Uterus (tissue), 4 donors: Measurements from ENCODE around the gene TFPI2. TPM values are rescaled to one million over a fixed set of nuclear protein-coding genes. Genes with fewer than 3 reads are reported as not detected.

Experiments used
- DNase-seq, 2 donors: peaks; one replicate each; pipeline ENCODE4 v3.0.0-alpha.2; 2019 to 2020
- H3K27ac ChIP-seq, 2 donors: fragments of 200-600 bp; sonication (generic); 1 replicate in 1 of 2; 2 replicates in 1 of 2; pipeline ENCODE4 v1.5.1; 2016 to 2018
- H3K27me3 ChIP-seq, 2 donors: fragments of 200-600 bp; sonication (generic); one replicate each; pipeline ENCODE4 v1.5.1; 2018 to 2019; ENCODE audit warnings: control low read depth in 1 of 2
- H3K36me3 ChIP-seq, 2 donors: fragments of 200-600 bp; sonication (generic); one replicate each; pipeline ENCODE4 v1.5.1; 2019; ENCODE audit warnings: control low read depth in 1 of 2
- H3K4me1 ChIP-seq, 2 donors: fragments of 200-600 bp; sonication (generic); one replicate each; pipeline ENCODE4 v1.5.1; 2018 to 2019; ENCODE audit warnings: control low read depth in 1 of 2
- H3K4me3 ChIP-seq, 2 donors: fragments of 200-600 bp; sonication (generic); 1 replicate in 1 of 2; 2 replicates in 1 of 2; pipeline ENCODE4 v1.5.1; 2018 to 2019; ENCODE audit warnings: mild to moderate bottlenecking in 1 of 2
- H3K9me3 ChIP-seq, 2 donors: fragments of 200-600 bp; sonication (generic); one replicate each; pipeline ENCODE4 v1.5.1; 2019; ENCODE audit warnings: control low read depth in 1 of 2
- POLR2A ChIP-seq, 2 donors: fragments of 450-650 bp; IDR thresholded peaks; one replicate each; pipeline ENCODE4 v1.6.1; 2016; ENCODE audit warnings: antibody characterized with exemption in 2 of 2, mild to moderate bottlenecking in 1 of 2, moderate library complexity in 1 of 2
- intact Hi-C: fragments of 100-400 bp; cut with DNase I; formaldehyde crosslinking; loops from one replicate; pipeline ENCODE4 v1.15.1; 2023; ENCODE audit warnings: low total_unique reads
- total RNA-seq, 4 donors: library from RNA; depleted of rRNA in 3 of 4; stranded (reverse); fragments of >200 nt in 3 of 4; gene quantifications; one replicate each; pipeline versions ENCODE4 v1.1.0 to v1.2.4, GENCODE V29; 2014 to 2023
- TF ChIP-seq, protein P1 (sequence below), 4 experiments: fragments of 200-600 bp in 2 of 4; fragments of 450-650 bp in 2 of 4; sonication (generic) in 2 of 4; IDR thresholded peaks; one replicate each; pipeline ENCODE4 v1.5.1; 2016 to 2019; ENCODE audit warnings: antibody characterized with exemption in 4 of 4, mild to moderate bottlenecking in 2 of 4, moderate library complexity in 1 of 4
- donor health status: DM: yes; HTN: yes; CAD: no.

TFPI2 gene
- total RNA-seq, 4 donors from 2014 or later: 6.2 to 15.1 (median 10.5) TPM; not detected in 1

DNA sequence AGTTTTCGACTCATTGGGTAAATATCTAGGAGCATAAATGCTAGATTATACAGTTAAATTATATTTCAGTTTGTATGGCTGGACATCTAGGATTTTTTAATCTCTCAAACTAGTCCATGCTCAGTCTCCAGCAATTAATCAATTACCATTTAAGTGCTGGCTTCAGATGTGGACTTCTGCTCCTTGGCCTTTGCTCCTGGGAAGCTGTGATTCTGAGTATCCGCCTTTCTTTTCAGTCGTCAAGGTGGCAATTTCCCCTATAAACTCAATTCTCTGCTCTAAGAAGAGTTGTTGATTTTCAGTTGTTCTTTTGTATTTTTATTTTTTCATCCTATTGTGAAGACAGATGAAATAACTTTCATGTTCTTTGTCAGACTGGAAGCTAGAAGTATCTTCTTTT lies 23.7 kb downstream of the TFPI2 start:
- H3K9me3 ChIP-seq: no peaks in the 10 kb centered on the region
- H3K4me1 ChIP-seq: no peaks in the 10 kb centered on the region
- no peak overlapping the region for H3K27ac ChIP-seq
- no peak overlapping the region for H3K4me3 ChIP-seq
- intact Hi-C loops: no loop called here
- TF ChIP-seq, protein P1, sequence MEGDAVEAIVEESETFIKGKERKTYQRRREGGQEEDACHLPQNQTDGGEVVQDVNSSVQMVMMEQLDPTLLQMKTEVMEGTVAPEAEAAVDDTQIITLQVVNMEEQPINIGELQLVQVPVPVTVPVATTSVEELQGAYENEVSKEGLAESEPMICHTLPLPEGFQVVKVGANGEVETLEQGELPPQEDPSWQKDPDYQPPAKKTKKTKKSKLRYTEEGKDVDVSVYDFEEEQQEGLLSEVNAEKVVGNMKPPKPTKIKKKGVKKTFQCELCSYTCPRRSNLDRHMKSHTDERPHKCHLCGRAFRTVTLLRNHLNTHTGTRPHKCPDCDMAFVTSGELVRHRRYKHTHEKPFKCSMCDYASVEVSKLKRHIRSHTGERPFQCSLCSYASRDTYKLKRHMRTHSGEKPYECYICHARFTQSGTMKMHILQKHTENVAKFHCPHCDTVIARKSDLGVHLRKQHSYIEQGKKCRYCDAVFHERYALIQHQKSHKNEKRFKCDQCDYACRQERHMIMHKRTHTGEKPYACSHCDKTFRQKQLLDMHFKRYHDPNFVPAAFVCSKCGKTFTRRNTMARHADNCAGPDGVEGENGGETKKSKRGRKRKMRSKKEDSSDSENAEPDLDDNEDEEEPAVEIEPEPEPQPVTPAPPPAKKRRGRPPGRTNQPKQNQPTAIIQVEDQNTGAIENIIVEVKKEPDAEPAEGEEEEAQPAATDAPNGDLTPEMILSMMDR (IDR thresholded peaks at IDR 0.05): no peak
- no peak for TF ChIP-seq POLR2A (IDR thresholded peaks at IDR 0.05)
- no peaks in the 10 kb centered on the region for H3K27me3 ChIP-seq
- H3K36me3 ChIP-seq: no peaks in the 10 kb centered on the region
- DNase-seq: no peak

DNA sequence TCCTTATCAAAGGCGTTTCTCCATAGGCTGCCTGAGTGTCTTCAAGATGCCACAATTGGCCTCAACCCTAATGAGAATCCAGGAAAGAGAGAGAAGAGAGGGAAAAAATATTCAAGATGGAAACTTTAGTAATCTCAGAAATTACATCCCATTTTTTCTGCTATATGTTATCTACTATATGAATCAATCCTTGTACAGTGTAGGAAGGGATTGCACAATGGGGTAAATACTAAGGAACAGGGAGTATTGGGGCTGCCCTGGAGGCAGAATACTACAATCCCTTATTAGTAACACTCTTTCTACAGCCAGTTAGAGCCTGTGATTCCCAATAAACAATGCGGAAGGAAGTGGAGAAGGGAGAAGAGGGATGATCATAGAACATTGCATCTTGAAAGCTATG lies 27.9 kb downstream of the TFPI2 start:
- intact Hi-C loops: no loop called here
- no peak overlapping the region for H3K27ac ChIP-seq

DNA sequence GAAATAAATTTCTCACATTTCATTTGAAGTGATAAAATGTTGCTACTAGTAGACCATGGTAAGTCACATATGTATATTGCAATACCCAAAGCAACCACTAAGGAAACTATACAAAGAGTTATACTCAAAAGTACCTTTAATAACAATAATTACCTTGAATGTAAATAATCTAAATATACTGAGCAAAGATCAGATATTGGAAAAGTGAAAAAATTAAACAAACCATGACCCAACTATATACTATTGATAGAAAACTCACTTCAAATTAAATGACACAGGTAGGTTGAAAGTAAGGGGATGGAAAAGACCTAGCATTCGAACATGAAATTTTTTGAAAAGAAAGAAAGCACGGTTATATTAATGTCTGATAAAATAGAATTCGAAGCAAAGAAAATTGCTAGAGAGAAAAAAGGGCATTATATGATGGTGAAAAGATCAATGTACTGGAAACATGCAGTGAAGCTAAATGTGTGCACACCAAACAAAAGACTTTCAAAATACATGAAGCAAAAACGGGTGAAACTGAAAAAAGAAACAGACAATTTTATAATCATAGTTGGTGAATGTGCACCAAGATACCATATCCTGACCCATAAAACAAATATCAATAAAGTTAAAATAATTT lies 29.1 kb downstream of the TFPI2 start:
- Histone ChIP-seq H3K4me3 (no peak overlapping the region), H3K4me1 (no peaks in the 10 kb centered on the region), H3K36me3 (no peaks in the 10 kb centered on the region), H3K9me3 (no peaks in the 10 kb centered on the region), H3K27ac (no peak overlapping the region), H3K27me3 (no peaks in the 10 kb centered on the region)
- intact Hi-C loops: no loop called here
- TF ChIP-seq POLR2A (IDR thresholded peaks at IDR 0.05): no peak
- TF ChIP-seq, protein P1 (IDR thresholded peaks at IDR 0.05): no peak
- DNase-seq: no peak

More for the DNA sequence above, 27.9 kb downstream of the TFPI2 start:
- Histone ChIP-seq H3K27me3 (no peaks in the 10 kb centered on the region), H3K9me3 (no peaks in the 10 kb centered on the region), H3K4me3 (no peak overlapping the region), H3K36me3 (no peaks in the 10 kb centered on the region), H3K4me1 (no peaks in the 10 kb centered on the region)
- TF ChIP-seq, protein P1 (IDR thresholded peaks at IDR 0.05): no peak
- no peak for TF ChIP-seq POLR2A (IDR thresholded peaks at IDR 0.05)
- DNase-seq: no peak

DNA sequence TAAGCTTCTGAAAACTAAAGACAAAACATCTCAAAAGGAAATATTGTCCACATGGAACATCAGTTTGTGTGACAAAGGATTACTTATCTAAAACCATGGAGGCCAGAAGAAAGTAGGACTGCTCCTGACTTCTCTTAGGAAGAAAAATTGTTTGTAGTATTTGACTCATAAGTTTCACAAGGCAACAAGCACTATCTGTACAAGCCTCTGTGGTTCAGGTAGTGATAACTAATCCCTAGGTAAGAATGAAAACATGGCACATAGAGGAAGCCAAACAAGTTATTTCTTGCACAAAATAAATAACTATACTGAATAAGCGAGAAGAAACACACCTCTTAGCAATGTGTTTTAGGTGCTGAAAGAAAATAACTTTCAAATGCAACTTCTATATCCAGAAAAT lies 30.3 kb downstream of the TFPI2 start:
- H3K9me3 ChIP-seq: no peaks in the 10 kb centered on the region

DNA sequence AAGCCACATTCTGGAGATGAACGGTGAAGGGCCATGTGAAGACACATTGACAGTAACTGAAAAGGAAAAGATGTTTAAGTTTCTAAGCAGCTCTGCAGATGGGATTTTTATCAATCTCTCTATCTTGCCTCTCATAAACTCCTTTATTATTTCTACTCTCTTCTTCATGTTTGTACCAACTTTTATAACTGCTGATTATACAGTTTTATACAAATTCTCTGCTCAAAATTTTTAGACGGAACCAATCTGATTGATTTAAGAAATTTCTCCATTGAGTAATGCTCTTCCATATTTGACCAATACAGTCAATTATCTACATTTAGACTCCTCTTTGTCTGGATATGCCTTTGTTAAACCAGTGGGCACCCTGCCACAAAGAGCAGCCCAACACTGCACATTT lies 31.7 kb downstream of the TFPI2 start:
- Histone ChIP-seq H3K4me1 (no peaks in the 10 kb centered on the region), H3K9me3 (no peaks in the 10 kb centered on the region), H3K27ac (no peak overlapping the region), H3K36me3 (no peaks in the 10 kb centered on the region), H3K4me3 (no peak overlapping the region), H3K27me3 (no peaks in the 10 kb centered on the region)
- no peak for DNase-seq
- intact Hi-C loops: no loop called here
- TF ChIP-seq POLR2A (IDR thresholded peaks at IDR 0.05): no peak
- TF ChIP-seq, protein P1 (IDR thresholded peaks at IDR 0.05): no peak

More for the DNA sequence above, 30.3 kb downstream of the TFPI2 start:
- Histone ChIP-seq H3K4me1 (no peaks in the 10 kb centered on the region), H3K27me3 (no peaks in the 10 kb centered on the region), H3K27ac (no peak overlapping the region), H3K36me3 (no peaks in the 10 kb centered on the region), H3K4me3 (no peak overlapping the region)
- DNase-seq: no peak
- TF ChIP-seq, protein P1 (IDR thresholded peaks at IDR 0.05): no peak
- intact Hi-C loops: no loop called here
